IPS-18c (cell line): ENCODE data around the gene DHODH.
"Not testable (repeated sequence)": the region's sequence is repeated elsewhere in the genome, so short reads cannot be mapped to it uniquely, and the experiment has no call there.

Experiments
- H3K4me3 ChIP-seq: 2 replicates; pipeline ENCODE4 v1.7.0; 2013; ENCODE audit warnings: low read depth, mild to moderate bottlenecking, low read length, moderate library complexity; ENCODE audit not compliant: insufficient read depth
- H3K9me3 ChIP-seq: one replicate; pipeline ENCODE4 v1.6.1; 2013; ENCODE audit warnings: mild to moderate bottlenecking, low read length, moderate library complexity; ENCODE audit not compliant: control insufficient read depth, insufficient read depth

The DHODH gene

GRCh38 chr16:72008065-72008423, 500 bp upstream of the DHODH start:
- not testable (repeated sequence) for H3K9me3 ChIP-seq
- H3K4me3 ChIP-seq = peak overlapping the region; percentile 97; the same call in 1 of the 2 replicates

GRCh38 chr16:72009779-72010178, 1.2 kb downstream of the DHODH start:
- no peaks in the 10 kb centered on the region for H3K9me3 ChIP-seq
- no peak overlapping the region for H3K4me3 ChIP-seq

GRCh38 chr16:72012607-72013006, 4.1 kb downstream of the DHODH start:
- Histone ChIP-seq H3K9me3 (no peaks in the 10 kb centered on the region), H3K4me3 (no peak overlapping the region)

GRCh38 chr16:72013389-72013788, 4.8 kb downstream of the DHODH start:
- H3K4me3 ChIP-seq = no peak overlapping the region
- H3K9me3 ChIP-seq = no peaks in the 10 kb centered on the region

- no peaks in the 10 kb centered on the region for H3K9me3 ChIP-seq
- no peak overlapping the region for H3K4me3 ChIP-seq
These were observed 5.5 kb downstream of the DHODH start for GRCh38 chr16:72013888-72014581.

- Histone ChIP-seq H3K9me3 (no peaks in the 10 kb centered on the region), H3K4me3 (no peak overlapping the region)
These were observed 6.1 kb downstream of the DHODH start for GRCh38 chr16:72014675-72015074.

- H3K4me3 ChIP-seq = no peak overlapping the region
- H3K9me3 ChIP-seq = no peaks in the 10 kb centered on the region
These were observed 6.6 kb downstream of the DHODH start for GRCh38 chr16:72015124-72015523.

GRCh38 chr16:72018470-72018869, 9.9 kb downstream of the DHODH start:
- H3K4me3 ChIP-seq = no peak overlapping the region
- no peaks in the 10 kb centered on the region for H3K9me3 ChIP-seq

GRCh38 chr16:72021043-72021442, 12.5 kb downstream of the DHODH start:
- Histone ChIP-seq H3K9me3 (no peaks in the 10 kb centered on the region), H3K4me3 (no peak overlapping the region)

GRCh38 chr16:72022127-72022526, 13.6 kb downstream of the DHODH start:
- no peak overlapping the region for H3K4me3 ChIP-seq
- no peaks in the 10 kb centered on the region for H3K9me3 ChIP-seq

GRCh38 chr16:72023962-72024361, 15.4 kb downstream of the DHODH start:
- Histone ChIP-seq H3K4me3 (no peak overlapping the region), H3K9me3 (no peaks in the 10 kb centered on the region)

GRCh38 chr16:72024862-72025382, 16.4 kb downstream of the DHODH start:
- Histone ChIP-seq H3K9me3 (no peaks in the 10 kb centered on the region), H3K4me3 (no peak overlapping the region)

- no peaks in the 10 kb centered on the region for H3K9me3 ChIP-seq
- no peak overlapping the region for H3K4me3 ChIP-seq
These were observed 17.0 kb downstream of the DHODH start for GRCh38 chr16:72025404-72026114.

GRCh38 chr16:72027669-72028378, 19.3 kb downstream of the DHODH start:
- Histone ChIP-seq H3K4me3 (no peak overlapping the region), H3K9me3 (no peaks in the 10 kb centered on the region)

- H3K4me3 ChIP-seq = no peak overlapping the region
- no peaks in the 10 kb centered on the region for H3K9me3 ChIP-seq
These were observed 21.2 kb downstream of the DHODH start for GRCh38 chr16:72029567-72030271.

GRCh38 chr16:72033437-72033836, 24.9 kb downstream of the DHODH start:
- Histone ChIP-seq H3K4me3 (no peak overlapping the region), H3K9me3 (no peaks in the 10 kb centered on the region)

- H3K9me3 ChIP-seq = no peaks in the 10 kb centered on the region
- 0 out of 2 replicates have a peak overlapping the region, but pooled peaks have one; percentile 9 for H3K4me3 ChIP-seq
These were observed 27.6 kb downstream of the DHODH start for GRCh38 chr16:72036098-72036497.
